Fibroblast of pulmonary artery (primary cell): Measurements from ENCODE around the gene GADL1.

Experiments used
- DNase-seq: peaks from one replicate; pipeline ENCODE4 v3.0.0-alpha.2; 2010; ENCODE audit warnings: low read depth
- H3K4me3 ChIP-seq: replicated peaks from 2 replicates; pipeline ENCODE4 v1.5.1; 2011; ENCODE audit warnings: low read depth, mild to moderate bottlenecking, control low read depth, low read length, moderate library complexity
- TF ChIP-seq, protein P1 (sequence below): IDR thresholded peaks from 2 replicates; pipeline ENCODE4 v1.5.1; 2011; ENCODE audit warnings: mild to moderate bottlenecking, control low read depth, low read length, inconsistent platforms; ENCODE audit errors: missing control alignments

Gene GADL1

DNA sequence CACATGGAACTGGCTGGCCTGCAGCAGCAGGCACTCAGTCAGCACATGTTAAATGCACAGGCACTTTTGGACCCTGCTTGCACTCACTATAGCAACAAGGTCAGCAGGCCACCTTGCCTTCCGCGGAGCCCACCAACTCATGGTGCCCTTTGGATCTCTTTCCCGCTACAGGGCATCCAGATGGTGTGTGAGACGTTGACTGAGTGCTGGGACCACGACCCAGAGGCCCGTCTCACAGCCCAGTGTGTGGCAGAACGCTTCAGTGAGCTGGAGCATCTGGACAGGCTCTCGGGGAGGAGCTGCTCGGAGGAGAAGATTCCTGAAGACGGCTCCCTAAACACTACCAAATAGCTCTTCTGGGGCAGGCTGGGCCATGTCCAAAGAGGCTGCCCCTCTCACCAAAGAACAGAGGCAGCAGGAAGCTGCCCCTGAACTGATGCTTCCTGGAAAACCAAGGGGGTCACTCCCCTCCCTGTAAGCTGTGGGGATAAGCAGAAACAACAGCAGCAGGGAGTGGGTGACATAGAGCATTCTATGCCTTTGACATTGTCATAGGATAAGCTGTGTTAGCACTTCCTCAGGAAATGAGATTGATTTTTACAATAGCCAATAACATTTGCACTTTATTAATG is 203.1 kb downstream of the GADL1 start:
- no peak for DNase-seq
- H3K4me3 ChIP-seq: no peak overlapping the region
- TF ChIP-seq, protein P1, sequence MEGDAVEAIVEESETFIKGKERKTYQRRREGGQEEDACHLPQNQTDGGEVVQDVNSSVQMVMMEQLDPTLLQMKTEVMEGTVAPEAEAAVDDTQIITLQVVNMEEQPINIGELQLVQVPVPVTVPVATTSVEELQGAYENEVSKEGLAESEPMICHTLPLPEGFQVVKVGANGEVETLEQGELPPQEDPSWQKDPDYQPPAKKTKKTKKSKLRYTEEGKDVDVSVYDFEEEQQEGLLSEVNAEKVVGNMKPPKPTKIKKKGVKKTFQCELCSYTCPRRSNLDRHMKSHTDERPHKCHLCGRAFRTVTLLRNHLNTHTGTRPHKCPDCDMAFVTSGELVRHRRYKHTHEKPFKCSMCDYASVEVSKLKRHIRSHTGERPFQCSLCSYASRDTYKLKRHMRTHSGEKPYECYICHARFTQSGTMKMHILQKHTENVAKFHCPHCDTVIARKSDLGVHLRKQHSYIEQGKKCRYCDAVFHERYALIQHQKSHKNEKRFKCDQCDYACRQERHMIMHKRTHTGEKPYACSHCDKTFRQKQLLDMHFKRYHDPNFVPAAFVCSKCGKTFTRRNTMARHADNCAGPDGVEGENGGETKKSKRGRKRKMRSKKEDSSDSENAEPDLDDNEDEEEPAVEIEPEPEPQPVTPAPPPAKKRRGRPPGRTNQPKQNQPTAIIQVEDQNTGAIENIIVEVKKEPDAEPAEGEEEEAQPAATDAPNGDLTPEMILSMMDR: no peak

DNA sequence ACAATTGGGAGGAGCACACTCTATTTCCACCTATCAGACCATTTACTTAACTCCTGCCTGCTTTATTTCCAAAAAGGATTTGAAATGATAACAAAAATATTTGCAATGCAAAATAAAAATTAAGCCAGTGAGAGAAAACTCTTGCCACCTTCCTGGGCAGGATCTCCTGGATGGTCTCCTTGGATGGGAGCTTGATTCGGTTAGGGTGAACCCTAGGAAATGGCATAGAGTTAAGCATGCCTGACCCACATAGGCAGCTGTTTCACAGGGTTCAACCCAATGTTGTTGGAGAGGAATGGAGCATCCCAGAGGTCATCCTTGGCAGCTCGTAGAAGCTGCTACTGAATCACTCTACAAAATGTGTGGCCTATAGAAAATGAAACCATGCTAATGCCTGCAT is 204.3 kb downstream of the GADL1 start:
- no peak overlapping the region for H3K4me3 ChIP-seq
- TF ChIP-seq, protein P1: no peak
- no peak for DNase-seq

DNA sequence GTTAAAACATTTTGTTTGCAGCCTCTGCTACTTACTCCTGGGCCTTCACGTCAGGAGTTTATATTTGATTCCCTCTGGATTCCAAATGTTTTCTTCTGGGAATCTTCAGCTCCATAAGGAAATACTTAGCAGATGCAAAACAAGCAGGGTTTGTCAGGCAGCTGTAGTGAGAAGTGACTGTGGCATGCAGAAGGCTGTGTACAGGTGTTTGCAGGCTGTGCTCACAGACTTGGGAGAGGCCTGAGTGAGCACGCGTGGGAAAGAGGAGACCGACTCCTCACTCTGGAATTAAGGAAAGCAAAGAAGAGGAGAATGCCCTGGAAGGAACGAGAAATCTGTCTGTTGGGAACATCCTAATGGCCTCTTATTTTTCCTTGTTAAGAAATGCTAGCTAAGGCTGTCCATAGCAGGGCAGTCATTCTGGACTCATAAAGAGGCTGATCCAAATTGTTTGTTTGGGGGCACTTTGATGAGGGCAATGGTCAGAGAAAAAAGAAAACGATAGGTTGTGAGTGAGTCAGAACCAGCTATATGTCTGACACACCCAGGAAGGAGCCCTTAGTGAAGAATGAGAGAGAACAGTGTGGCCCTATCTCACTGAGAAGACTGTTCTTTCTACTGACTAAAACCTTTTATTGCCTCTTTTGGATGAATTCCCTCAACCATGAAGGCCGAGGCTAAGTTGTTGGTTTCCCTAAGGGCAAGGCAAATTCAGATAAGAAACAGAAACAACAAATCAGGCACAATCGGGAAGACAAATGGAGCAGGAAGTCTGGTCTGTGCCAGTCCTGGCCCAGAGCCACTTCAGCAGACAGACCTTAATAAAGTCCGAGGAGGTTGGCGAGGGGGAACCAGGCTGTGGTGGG is 205.5 kb downstream of the GADL1 start:
- peak; percentile 56 for DNase-seq
- no peak overlapping the region for H3K4me3 ChIP-seq
- TF ChIP-seq, protein P1: no peak

DNA sequence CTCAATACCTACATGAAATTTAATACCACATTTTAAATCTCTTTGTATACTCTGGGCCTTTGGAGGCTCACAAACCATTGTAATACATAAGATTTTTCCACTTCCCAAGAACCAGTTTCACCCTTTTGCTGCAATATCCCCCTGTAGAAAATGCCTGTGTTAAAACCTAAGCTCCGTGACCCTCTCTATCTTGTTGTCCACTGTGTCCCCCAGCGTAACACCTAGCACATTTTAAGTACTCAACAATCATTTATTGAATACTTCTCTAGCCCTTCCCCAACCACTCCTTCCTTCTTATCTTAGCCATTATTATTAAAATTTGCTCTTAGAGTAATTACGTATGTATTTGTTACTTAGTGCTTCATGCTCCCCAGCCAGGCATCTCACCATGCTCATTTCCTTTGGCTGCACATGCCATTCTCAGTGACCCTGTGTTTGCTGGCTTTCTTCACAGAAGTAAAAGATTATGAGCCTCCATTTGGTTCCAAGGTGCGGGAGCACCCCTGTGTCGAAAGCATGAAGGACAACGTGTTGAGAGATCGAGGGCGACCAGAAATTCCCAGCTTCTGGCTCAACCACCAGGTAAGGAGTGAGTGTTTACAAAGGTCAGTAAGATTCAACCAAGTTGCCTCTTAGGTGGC is 206.4 kb downstream of the GADL1 start:
- H3K4me3 ChIP-seq: no peak overlapping the region
- DNase-seq: no peak
- TF ChIP-seq, protein P1: no peak

- no peak overlapping the region for H3K4me3 ChIP-seq
- DNase-seq: no peak
- TF ChIP-seq, protein P1: no peak
These were observed 207.7 kb downstream of the GADL1 start for GRCh38 chr3:30686799-30687198.

GRCh38 chr3:30686176-30686575 is 208.3 kb downstream of the GADL1 start:
- TF ChIP-seq, protein P1: no peak
- no peak for DNase-seq
- no peak overlapping the region for H3K4me3 ChIP-seq
